SK-N-SH treated with all-trans-retinoic acid at 6 μM for 48 hours (cell line): ENCODE results near the gene AKAP13.

Source experiments
- ATAC-seq: fragments of 200-7000 bp; cut with Tn5 transposase; 3 replicates; pipeline ENCODE4 v1.9.1; 2020; ENCODE audit warnings: mild to moderate bottlenecking, moderate library complexity
- ARNTL ChIP-seq: fragments of 450-650 bp; formaldehyde crosslinking; IDR thresholded peaks from 2 replicates; pipeline ENCODE4 v1.5.0; 2020; ENCODE audit warnings: low read depth, mild to moderate bottlenecking, moderate library complexity, borderline replicate concordance
- BACH2 ChIP-seq: fragments of 250-450 bp; sonication (Bioruptor Pico); IDR thresholded peaks from 2 replicates; pipeline ENCODE4 v1.9.0; 2021; ENCODE audit warnings: mild to moderate bottlenecking, borderline replicate concordance
- ESRRG ChIP-seq: fragments of 250-450 bp; sonication (Bioruptor Pico); IDR thresholded peaks from 2 replicates; pipeline ENCODE4 v1.6.1; 2021; ENCODE audit warnings: mild to moderate bottlenecking
- OSR1 ChIP-seq: fragments of 250-450 bp; sonication (Bioruptor Pico); IDR thresholded peaks from 2 replicates; pipeline ENCODE4 v1.8.0; 2022; ENCODE audit warnings: moderate library complexity, mild to moderate bottlenecking, inconsistent platforms
- PPARA ChIP-seq: fragments of 250-450 bp; sonication (Bioruptor Pico); IDR thresholded peaks from 2 replicates; pipeline ENCODE4 v1.5.0; 2020; ENCODE audit warnings: mild to moderate bottlenecking, borderline replicate concordance
- RARB ChIP-seq: fragments of 250-450 bp; sonication (Bioruptor Pico); IDR thresholded peaks from 2 replicates; pipeline ENCODE4 v1.8.0; 2021; ENCODE audit warnings: mild to moderate bottlenecking, moderate library complexity
- SNAI2 ChIP-seq: fragments of 250-450 bp; sonication (Bioruptor Pico); IDR thresholded peaks from 2 replicates; pipeline ENCODE4 v1.5.0; 2020; ENCODE audit warnings: mild to moderate bottlenecking, moderate library complexity
- TCF4 ChIP-seq: fragments of 250-450 bp; sonication (Bioruptor Pico); IDR thresholded peaks from 2 replicates; pipeline ENCODE4 v1.8.0; 2021; ENCODE audit warnings: mild to moderate bottlenecking, moderate library complexity, borderline replicate concordance
- TOX ChIP-seq: fragments of 250-450 bp; sonication (Bioruptor Pico); IDR thresholded peaks from 2 replicates; pipeline ENCODE4 v1.8.0; 2021; ENCODE audit warnings: mild to moderate bottlenecking, moderate library complexity, borderline replicate concordance
- ZC3H10 ChIP-seq: fragments of 250-450 bp; sonication (Bioruptor Pico); IDR thresholded peaks from 2 replicates; pipeline ENCODE4 v1.5.1; 2021; ENCODE audit warnings: mild to moderate bottlenecking, moderate library complexity
- ZFP3 ChIP-seq: fragments of 250-450 bp; sonication (Bioruptor Pico); IDR thresholded peaks from 2 replicates; pipeline ENCODE4 v1.5.0; 2020; ENCODE audit warnings: mild to moderate bottlenecking, moderate library complexity
- ZFP30 ChIP-seq: fragments of 450-650 bp; formaldehyde crosslinking; IDR thresholded peaks from 2 replicates; pipeline ENCODE4 v1.5.0; 2022; ENCODE audit warnings: mild to moderate bottlenecking, moderate library complexity
- ZNF565 ChIP-seq: fragments of 450-650 bp; formaldehyde crosslinking; conservative IDR thresholded peaks from 2 replicates; pipeline ENCODE4 v1.5.0; 2020; ENCODE audit warnings: low read depth, mild to moderate bottlenecking, moderate library complexity
- ZNF70 ChIP-seq: fragments of 450-650 bp; formaldehyde crosslinking; IDR thresholded peaks from 2 replicates; pipeline ENCODE4 v1.5.0; 2020; ENCODE audit warnings: mild to moderate bottlenecking, moderate library complexity
- ZNF8 ChIP-seq: fragments of 450-650 bp; formaldehyde crosslinking; IDR thresholded peaks from 2 replicates; pipeline ENCODE4 v1.5.0; 2020; ENCODE audit warnings: mild to moderate bottlenecking, moderate library complexity
- TF ChIP-seq, protein P1 (sequence below): fragments of 250-450 bp; sonication (Bioruptor Pico); IDR thresholded peaks from 2 replicates; pipeline ENCODE4 v1.8.0; 2021; ENCODE audit warnings: low read depth, mild to moderate bottlenecking, moderate library complexity, borderline replicate concordance
- TF ChIP-seq, protein P2 (sequence below): fragments of 250-450 bp; sonication (Bioruptor Pico); IDR thresholded peaks from 2 replicates; pipeline ENCODE4 v1.5.1; 2020; ENCODE audit warnings: low read depth, mild to moderate bottlenecking, moderate library complexity
- TF ChIP-seq, protein P3 (sequence below): fragments of 250-450 bp; sonication (Bioruptor Pico); IDR thresholded peaks from 2 replicates; pipeline ENCODE4 v1.5.1; 2021; ENCODE audit warnings: mild to moderate bottlenecking, moderate library complexity
- TF ChIP-seq, protein P4 (sequence below): fragments of 250-450 bp; sonication (Bioruptor Pico); IDR thresholded peaks from 2 replicates; pipeline ENCODE4 v1.5.0; 2020; ENCODE audit warnings: mild to moderate bottlenecking, moderate library complexity
- TF ChIP-seq, protein P5 (sequence below): fragments of 250-450 bp; sonication (Bioruptor Pico); IDR thresholded peaks from 2 replicates; pipeline ENCODE4 v1.8.0; 2020; ENCODE audit warnings: mild to moderate bottlenecking, moderate library complexity, borderline replicate concordance

AKAP13 gene

DNA sequence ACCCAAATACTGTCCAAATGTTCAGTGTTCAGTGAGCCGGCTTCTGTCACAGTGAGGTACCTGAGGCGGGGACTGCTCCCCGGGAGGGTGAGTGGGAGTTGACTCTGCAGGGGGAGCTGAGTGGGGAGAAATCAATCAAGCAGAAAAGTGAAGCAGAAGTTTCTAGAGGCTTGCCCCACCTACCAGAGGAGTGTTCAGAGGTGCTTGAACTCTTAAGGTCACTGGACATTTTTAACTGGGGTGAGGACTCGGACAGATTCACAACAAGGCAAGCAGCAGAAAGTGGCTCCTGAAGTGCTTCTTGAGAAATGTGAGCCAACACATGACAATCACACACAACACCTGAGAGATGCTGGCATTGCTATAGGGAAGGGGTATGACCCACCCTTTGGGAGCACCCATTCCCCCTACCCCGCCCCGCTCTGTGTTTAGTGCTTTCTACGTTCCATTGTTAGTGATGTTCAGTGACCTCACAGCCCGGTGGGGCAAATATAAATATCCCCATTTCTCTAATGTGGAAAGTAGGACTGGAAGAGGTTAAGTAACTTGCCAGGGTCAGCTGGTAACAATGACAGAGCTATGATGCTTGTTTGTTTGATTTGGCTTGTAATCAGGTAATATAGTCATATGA, 48.6 kb upstream of the AKAP13 start:
- no peak for TF ChIP-seq ZC3H10 (CRISPR knock-in tag)
- TF ChIP-seq, protein P1, sequence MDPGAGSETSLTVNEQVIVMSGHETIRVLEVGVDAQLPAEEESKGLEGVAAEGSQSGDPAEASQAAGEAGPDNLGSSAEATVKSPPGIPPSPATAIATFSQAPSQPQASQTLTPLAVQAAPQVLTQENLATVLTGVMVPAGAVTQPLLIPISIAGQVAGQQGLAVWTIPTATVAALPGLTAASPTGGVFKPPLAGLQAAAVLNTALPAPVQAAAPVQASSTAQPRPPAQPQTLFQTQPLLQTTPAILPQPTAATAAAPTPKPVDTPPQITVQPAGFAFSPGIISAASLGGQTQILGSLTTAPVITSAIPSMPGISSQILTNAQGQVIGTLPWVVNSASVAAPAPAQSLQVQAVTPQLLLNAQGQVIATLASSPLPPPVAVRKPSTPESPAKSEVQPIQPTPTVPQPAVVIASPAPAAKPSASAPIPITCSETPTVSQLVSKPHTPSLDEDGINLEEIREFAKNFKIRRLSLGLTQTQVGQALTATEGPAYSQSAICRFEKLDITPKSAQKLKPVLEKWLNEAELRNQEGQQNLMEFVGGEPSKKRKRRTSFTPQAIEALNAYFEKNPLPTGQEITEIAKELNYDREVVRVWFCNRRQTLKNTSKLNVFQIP (CRISPR knock-in tag), result no peak
- TF ChIP-seq ZNF565 (CRISPR knock-in tag), result no peak
- TF ChIP-seq PPARA (CRISPR knock-in tag), result no peak
- TF ChIP-seq TCF4 (CRISPR knock-in tag), result no peak
- TF ChIP-seq, protein P2, sequence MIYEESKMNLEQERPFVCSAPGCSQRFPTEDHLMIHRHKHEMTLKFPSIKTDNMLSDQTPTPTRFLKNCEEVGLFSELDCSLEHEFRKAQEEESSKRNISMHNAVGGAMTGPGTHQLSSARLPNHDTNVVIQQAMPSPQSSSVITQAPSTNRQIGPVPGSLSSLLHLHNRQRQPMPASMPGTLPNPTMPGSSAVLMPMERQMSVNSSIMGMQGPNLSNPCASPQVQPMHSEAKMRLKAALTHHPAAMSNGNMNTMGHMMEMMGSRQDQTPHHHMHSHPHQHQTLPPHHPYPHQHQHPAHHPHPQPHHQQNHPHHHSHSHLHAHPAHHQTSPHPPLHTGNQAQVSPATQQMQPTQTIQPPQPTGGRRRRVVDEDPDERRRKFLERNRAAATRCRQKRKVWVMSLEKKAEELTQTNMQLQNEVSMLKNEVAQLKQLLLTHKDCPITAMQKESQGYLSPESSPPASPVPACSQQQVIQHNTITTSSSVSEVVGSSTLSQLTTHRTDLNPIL (CRISPR knock-in tag), result no peak
- no peak for ATAC-seq

DNA sequence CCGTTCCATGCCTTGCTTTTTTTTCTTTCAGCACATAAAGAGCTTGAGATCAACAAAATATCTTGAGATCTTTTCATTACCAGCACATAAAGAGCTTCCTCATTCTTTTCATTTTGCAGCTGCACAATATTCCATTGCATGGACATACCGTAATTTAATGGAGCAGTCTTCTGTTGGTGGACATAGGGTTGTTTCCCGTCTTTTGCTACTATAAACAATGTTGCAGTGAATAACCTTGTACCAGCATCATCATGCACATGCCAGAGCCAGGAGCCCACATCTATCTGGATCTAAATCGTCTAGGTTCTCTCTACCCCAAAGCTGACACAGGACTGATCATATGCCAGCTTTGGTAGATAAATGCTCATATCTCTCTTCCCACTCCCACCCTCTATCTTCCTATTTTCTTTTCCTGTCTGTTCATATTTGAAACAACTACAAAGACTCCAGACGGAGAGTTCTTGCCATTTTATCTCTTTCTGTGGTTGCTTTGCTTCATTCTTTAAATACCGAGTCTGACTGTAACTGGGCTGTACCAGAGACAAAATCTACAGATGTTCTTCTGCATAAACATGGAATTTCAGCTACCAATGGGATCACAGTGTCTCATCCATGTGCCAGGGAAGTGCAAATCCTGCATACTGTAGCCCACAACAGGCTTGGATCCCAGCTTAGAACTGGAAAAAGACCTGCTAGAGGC, 47.1 kb upstream of the AKAP13 start:
- no peak for TF ChIP-seq ZNF565 (CRISPR knock-in tag)
- peak; percentile 84 for TF ChIP-seq ZNF8
- ATAC-seq, result peak; percentile 59

DNA sequence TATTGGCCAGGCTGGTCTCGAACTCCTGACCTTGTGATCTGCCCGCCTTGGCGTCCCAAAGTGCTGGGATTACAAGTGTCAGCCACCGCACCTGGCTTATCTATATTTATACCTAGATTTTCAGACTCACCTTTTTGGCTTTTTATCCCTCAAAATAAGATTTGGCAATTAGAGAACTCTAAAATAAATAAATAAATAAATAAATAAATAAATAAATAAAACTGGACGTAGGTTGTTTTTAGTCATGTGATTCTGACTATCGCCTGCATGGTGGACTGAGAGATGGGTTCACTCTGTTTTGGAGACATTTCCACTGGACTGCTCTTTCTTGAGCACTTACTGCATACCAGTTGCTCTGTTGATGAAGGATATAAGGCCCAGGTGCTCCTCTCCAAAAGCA, 46.2 kb upstream of the AKAP13 start:
- no peak for ATAC-seq

More for the DNA sequence above, 46.2 kb upstream of the AKAP13 start:
- no peak for TF ChIP-seq ZNF8
- TF ChIP-seq ZNF565 (CRISPR knock-in tag), result no peak
- TF ChIP-seq, protein P3, sequence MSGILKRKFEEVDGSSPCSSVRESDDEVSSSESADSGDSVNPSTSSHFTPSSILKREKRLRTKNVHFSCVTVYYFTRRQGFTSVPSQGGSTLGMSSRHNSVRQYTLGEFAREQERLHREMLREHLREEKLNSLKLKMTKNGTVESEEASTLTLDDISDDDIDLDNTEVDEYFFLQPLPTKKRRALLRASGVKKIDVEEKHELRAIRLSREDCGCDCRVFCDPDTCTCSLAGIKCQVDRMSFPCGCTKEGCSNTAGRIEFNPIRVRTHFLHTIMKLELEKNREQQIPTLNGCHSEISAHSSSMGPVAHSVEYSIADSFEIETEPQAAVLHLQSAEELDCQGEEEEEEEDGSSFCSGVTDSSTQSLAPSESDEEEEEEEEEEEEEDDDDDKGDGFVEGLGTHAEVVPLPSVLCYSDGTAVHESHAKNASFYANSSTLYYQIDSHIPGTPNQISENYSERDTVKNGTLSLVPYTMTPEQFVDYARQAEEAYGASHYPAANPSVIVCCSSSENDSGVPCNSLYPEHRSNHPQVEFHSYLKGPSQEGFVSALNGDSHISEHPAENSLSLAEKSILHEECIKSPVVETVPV, result no peak
- TF ChIP-seq, protein P2 (CRISPR knock-in tag), result no peak
- no peak for TF ChIP-seq ZFP3 (CRISPR knock-in tag)
- no peak for TF ChIP-seq ZFP30 (CRISPR knock-in tag)
- TF ChIP-seq BACH2, result no peak
- no peak for TF ChIP-seq ZNF70
- TF ChIP-seq RARB (CRISPR knock-in tag), result no peak
- TF ChIP-seq SNAI2 (CRISPR knock-in tag), result no peak
- TF ChIP-seq, protein P4, sequence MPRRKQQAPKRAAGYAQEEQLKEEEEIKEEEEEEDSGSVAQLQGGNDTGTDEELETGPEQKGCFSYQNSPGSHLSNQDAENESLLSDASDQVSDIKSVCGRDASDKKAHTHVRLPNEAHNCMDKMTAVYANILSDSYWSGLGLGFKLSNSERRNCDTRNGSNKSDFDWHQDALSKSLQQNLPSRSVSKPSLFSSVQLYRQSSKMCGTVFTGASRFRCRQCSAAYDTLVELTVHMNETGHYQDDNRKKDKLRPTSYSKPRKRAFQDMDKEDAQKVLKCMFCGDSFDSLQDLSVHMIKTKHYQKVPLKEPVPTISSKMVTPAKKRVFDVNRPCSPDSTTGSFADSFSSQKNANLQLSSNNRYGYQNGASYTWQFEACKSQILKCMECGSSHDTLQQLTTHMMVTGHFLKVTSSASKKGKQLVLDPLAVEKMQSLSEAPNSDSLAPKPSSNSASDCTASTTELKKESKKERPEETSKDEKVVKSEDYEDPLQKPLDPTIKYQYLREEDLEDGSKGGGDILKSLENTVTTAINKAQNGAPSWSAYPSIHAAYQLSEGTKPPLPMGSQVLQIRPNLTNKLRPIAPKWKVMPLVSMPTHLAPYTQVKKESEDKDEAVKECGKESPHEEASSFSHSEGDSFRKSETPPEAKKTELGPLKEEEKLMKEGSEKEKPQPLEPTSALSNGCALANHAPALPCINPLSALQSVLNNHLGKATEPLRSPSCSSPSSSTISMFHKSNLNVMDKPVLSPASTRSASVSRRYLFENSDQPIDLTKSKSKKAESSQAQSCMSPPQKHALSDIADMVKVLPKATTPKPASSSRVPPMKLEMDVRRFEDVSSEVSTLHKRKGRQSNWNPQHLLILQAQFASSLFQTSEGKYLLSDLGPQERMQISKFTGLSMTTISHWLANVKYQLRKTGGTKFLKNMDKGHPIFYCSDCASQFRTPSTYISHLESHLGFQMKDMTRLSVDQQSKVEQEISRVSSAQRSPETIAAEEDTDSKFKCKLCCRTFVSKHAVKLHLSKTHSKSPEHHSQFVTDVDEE (CRISPR knock-in tag), result no peak
- no peak for TF ChIP-seq TCF4 (CRISPR knock-in tag)
- no peak for TF ChIP-seq ESRRG
- no peak for TF ChIP-seq ZC3H10 (CRISPR knock-in tag)
- TF ChIP-seq, protein P5, sequence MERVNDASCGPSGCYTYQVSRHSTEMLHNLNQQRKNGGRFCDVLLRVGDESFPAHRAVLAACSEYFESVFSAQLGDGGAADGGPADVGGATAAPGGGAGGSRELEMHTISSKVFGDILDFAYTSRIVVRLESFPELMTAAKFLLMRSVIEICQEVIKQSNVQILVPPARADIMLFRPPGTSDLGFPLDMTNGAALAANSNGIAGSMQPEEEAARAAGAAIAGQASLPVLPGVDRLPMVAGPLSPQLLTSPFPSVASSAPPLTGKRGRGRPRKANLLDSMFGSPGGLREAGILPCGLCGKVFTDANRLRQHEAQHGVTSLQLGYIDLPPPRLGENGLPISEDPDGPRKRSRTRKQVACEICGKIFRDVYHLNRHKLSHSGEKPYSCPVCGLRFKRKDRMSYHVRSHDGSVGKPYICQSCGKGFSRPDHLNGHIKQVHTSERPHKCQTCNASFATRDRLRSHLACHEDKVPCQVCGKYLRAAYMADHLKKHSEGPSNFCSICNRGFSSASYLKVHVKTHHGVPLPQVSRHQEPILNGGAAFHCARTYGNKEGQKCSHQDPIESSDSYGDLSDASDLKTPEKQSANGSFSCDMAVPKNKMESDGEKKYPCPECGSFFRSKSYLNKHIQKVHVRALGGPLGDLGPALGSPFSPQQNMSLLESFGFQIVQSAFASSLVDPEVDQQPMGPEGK (CRISPR knock-in tag), result no peak
- TF ChIP-seq, protein P1 (CRISPR knock-in tag), result no peak
- TF ChIP-seq TOX (CRISPR knock-in tag), result no peak
- TF ChIP-seq ARNTL (CRISPR knock-in tag), result no peak
- TF ChIP-seq OSR1 (CRISPR knock-in tag), result no peak
